Bronchial epithelial cell (primary cell): Measurements from ENCODE around the gene ESYT2. TPM values are rescaled to one million over a fixed set of nuclear protein-coding genes. Genes with fewer than 3 reads are reported as not detected.
A peak's percentile ranks its signal among the peaks of the same experiment; 100 is the strongest.

Experiments
- DNase-seq: peaks from one replicate; pipeline ENCODE4 v3.0.0-alpha.2; 2010; ENCODE audit warnings: low read depth
- FAIRE-seq: peaks from 2 replicates; lab custom pipeline; 2011; peaks lifted over from hg19 to GRCh38; lab: Jason Lieb, UNC
- H3K27me3 ChIP-seq: 2 replicates; pipeline ENCODE4 v1.5.1; 2011; ENCODE audit warnings: low read length; ENCODE audit not compliant: control insufficient read depth, insufficient read depth
- H3K36me3 ChIP-seq: 2 replicates; pipeline ENCODE4 v1.5.1; 2011; ENCODE audit warnings: low read length; ENCODE audit not compliant: control insufficient read depth, insufficient read depth
- H3K4me3 ChIP-seq: 2 replicates; pipeline ENCODE4 v1.5.1; 2011; ENCODE audit warnings: mild to moderate bottlenecking, low read depth, low read length, control low read depth
- CTCF ChIP-seq: IDR thresholded peaks from 2 replicates; pipeline ENCODE4 v1.5.1; 2011; ENCODE audit warnings: mild to moderate bottlenecking, moderate library complexity, low read length, control low read depth, inconsistent platforms; ENCODE audit not compliant: insufficient read depth, severe bottlenecking
- total RNA-seq: library from RNA; depleted of rRNA; stranded (reverse); fragments of >200 nt; gene quantifications from 2 replicates; pipeline ENCODE4 v1.2.1, GENCODE V29; 2014

Gene ESYT2
- total RNA-seq, 1 donor from 2014 or later = 75.0 TPM

- Histone ChIP-seq H3K27me3 (no peaks in the 10 kb centered on the region), H3K36me3 (no peaks in the 10 kb centered on the region), H3K4me3 (no peak overlapping the region)
- FAIRE-seq = no peak
- TF ChIP-seq CTCF = no peak
- DNase-seq = no peak
These were observed 9.6 kb downstream of the ESYT2 start for GRCh38 chr7:158819571-158820203.

- Histone ChIP-seq H3K27me3 (no peaks in the 10 kb centered on the region), H3K36me3 (no peaks in the 10 kb centered on the region), H3K4me3 (peak overlapping the region; percentile 25)
- FAIRE-seq (peak; percentile 68), DNase-seq (peak; percentile 97)
- TF ChIP-seq CTCF = no peak
These were observed 10.7 kb downstream of the ESYT2 start for GRCh38 chr7:158818325-158819213.

- DNase-seq = peak; percentile 85
- Histone ChIP-seq H3K27me3 (no peaks in the 10 kb centered on the region), H3K4me3 (no peak overlapping the region), H3K36me3 (no peaks in the 10 kb centered on the region)
- no peak for FAIRE-seq
- peak; percentile 4 for TF ChIP-seq CTCF
These were observed 12.3 kb downstream of the ESYT2 start for GRCh38 chr7:158816995-158817394.

- no peak for TF ChIP-seq CTCF
- DNase-seq (no peak), FAIRE-seq (no peak)
- no peaks in the 10 kb centered on the region for H3K36me3 ChIP-seq
- H3K27me3 ChIP-seq = no peaks in the 10 kb centered on the region
- no peak overlapping the region for H3K4me3 ChIP-seq
These were observed 13.0 kb downstream of the ESYT2 start for GRCh38 chr7:158816271-158816670.

- no peak overlapping the region for H3K4me3 ChIP-seq
- no peaks in the 10 kb centered on the region for H3K36me3 ChIP-seq
- H3K27me3 ChIP-seq = no peaks in the 10 kb centered on the region
- no peak for TF ChIP-seq CTCF
- DNase-seq = no peak
- FAIRE-seq = no peak
These were observed 13.5 kb downstream of the ESYT2 start for GRCh38 chr7:158815800-158816128.
